ENCODE measurements around the gene C1QTNF12.

DNA sequence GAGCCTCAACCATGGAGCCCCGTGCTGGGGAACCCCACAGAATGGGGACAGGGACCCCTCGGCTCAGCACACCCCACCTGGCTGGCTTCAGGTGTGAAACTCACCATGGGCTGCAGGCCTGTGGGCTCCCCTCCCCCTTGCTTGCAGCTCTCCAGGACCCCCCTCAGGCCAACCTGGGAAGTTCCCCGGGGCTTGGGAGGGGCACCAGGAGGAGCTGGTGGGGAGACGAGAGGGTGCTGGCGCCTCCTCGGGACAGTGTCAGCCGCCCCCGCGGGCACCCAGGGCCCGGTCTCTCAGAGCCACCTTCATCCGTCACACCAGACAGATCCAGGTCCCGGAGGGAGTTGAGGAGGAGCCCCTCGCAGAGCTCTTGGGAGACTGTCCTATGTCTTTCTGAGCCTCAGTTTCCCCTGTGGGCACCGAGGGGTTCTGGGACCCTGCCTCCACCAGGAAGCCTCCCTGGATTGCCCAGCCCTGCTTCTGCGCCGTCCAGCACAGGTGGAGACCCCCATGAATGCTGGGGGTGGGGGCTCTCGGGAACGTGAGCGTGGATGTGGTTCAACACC, 39.5 kb downstream of the C1QTNF12 start:
- no peak for TF ChIP-seq EZH2 (IDR thresholded peaks at IDR 0.05; ENCODE audit: borderline replicate concordance, low read length)
- TF ChIP-seq, protein P1, sequence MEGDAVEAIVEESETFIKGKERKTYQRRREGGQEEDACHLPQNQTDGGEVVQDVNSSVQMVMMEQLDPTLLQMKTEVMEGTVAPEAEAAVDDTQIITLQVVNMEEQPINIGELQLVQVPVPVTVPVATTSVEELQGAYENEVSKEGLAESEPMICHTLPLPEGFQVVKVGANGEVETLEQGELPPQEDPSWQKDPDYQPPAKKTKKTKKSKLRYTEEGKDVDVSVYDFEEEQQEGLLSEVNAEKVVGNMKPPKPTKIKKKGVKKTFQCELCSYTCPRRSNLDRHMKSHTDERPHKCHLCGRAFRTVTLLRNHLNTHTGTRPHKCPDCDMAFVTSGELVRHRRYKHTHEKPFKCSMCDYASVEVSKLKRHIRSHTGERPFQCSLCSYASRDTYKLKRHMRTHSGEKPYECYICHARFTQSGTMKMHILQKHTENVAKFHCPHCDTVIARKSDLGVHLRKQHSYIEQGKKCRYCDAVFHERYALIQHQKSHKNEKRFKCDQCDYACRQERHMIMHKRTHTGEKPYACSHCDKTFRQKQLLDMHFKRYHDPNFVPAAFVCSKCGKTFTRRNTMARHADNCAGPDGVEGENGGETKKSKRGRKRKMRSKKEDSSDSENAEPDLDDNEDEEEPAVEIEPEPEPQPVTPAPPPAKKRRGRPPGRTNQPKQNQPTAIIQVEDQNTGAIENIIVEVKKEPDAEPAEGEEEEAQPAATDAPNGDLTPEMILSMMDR (IDR thresholded peaks at IDR 0.05; ENCODE audit: low read length), result no peak

Data from OCI-LY1 (cell line).